Urinary bladder (tissue), 4 donors: ENCODE measurements around the gene TENT4B. TPM values are rescaled to one million over a fixed set of nuclear protein-coding genes. Genes with fewer than 3 reads are reported as not detected.

Source experiments
- DNase-seq: peaks from one replicate; pipeline ENCODE4 v3.0.0-alpha.2; 2015; ENCODE audit errors: extremely low spot score
- H3K27ac ChIP-seq: one replicate; pipeline ENCODE4 v1.5.1; 2013; ENCODE audit warnings: low read depth, mild to moderate bottlenecking, moderate library complexity
- H3K36me3 ChIP-seq: one replicate; pipeline ENCODE4 v1.6.1; 2013; ENCODE audit warnings: mild to moderate bottlenecking, moderate library complexity; ENCODE audit not compliant: insufficient read depth
- H3K4me1 ChIP-seq: one replicate; pipeline ENCODE4 v1.6.1; 2013; ENCODE audit warnings: mild to moderate bottlenecking, moderate library complexity; ENCODE audit not compliant: insufficient read depth
- H3K4me3 ChIP-seq: one replicate; pipeline ENCODE4 v1.5.1; 2013; ENCODE audit warnings: low read depth, low read length
- WGBS: extraction: QIAGEN DNeasy Blood & Tissue Kit; methylation state at CpG from one replicate; pipeline ENCODE4 v1.1.7; 2013; 5-methylcytosine and 5-hydroxymethylcytosine counted together
- polyA plus RNA-seq: library from polyadenylated mRNA; stranded (reverse); fragments of 200-250 nt; gene quantifications from one replicate; pipeline ENCODE4 v1.2.3, GENCODE V29; 2013
- total RNA-seq: library from RNA; depleted of rRNA; stranded (reverse); fragments of >200 nt; gene quantifications from one replicate; pipeline ENCODE4 v1.2.3, GENCODE V29; 2014
- donor health status: healthy with polysubstance abuse.
- donor health status: healthy.

The TENT4B gene
- total and polyA plus RNA-seq, 2 donors: 9.0 to 19.4 TPM

DNA sequence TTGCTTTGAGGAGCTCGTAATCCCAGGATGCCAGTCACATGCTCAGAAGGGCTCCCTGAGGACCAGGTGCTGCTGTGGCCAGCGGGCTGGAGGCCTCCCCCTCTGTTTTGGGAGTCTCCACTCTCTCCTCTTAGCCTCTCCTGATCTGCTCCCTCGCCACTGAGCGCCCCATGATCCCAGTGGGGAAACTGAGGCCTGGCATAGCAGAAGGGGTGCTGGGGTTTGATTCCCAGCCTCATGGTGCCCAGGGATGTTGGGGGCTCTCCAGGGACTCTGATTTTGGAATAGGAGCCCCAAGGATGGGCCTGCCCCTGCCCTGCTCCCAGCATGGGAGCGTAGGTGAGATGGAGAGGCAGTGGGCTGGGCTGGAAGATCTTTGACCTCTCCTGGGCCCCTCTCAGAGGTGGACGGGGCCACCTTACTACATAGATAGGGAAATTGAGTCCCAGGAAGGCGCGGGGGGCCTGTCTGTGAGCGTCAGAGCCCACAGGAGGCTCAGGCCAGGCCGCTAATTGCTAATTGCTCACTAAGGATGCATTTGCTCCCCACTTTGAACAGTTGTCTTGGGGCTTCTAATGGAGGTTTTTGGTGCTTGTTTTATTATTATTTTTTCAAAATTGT is 112.7 kb downstream of the TENT4B start:
- DNase-seq: no peak
- Histone ChIP-seq H3K27ac (no peak overlapping the region), H3K4me3 (peak overlapping the region; percentile 16), H3K36me3 (no peaks in the 10 kb centered on the region), H3K4me1 (no peaks in the 10 kb centered on the region)
- 85% methylated on average over 10 of the region's 10 CpGs for WGBS

DNA sequence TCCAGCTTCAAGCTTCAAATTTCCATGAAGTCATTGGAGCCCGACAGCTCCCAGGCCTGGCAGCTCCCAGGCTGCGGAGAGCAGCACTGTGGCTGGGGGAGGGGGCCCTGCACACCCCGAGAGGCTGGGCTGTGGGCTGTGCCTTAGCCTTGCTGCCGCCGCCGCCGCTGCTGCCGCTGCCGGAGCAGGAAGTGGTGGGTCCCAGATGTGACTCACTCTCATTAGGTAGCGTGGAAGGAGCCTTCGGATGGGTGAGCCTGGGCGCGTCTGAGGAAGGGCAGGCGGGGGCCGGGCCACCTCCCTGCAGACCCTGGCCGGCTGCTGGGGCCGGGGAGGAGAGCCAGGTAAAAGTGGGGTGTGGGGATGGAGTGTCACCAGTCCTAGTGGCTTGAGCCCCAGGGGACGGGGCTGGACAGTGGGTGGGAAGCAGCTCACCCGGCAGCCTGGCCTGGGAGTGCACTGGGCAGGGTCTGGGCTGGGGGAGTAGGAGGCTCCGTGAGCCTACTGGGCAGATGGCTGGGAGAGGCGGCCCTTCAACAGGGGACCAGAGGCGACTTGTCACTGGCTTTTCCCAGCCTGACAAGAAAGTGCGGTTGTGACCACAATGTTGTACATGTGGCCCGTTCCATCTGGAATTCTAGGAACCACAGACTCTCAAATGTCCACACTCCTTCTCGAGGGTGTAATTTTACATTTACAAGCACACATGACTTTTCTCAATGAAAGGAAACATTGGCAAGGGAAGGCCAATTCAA is 113.4 kb downstream of the TENT4B start, which contains the start of gene ADCY7:
Gene ADCY7, plus strand, starts transcription at position 215 of the 755 bp plus-strand sequence. CDS start 21,629 bp downstream, outside the sequence.
- Histone ChIP-seq H3K4me3 (peak within 1 kb of the TSS; percentile 16), H3K4me1 (no peaks in the 10 kb centered on the region), H3K27ac (peak within 1 kb of the TSS; percentile 43), H3K36me3 (no peaks in the 10 kb centered on the region)
- DNase-seq: peak; percentile 15
- 28% methylated on average over 25 of the region's 25 CpGs for WGBS

DNA sequence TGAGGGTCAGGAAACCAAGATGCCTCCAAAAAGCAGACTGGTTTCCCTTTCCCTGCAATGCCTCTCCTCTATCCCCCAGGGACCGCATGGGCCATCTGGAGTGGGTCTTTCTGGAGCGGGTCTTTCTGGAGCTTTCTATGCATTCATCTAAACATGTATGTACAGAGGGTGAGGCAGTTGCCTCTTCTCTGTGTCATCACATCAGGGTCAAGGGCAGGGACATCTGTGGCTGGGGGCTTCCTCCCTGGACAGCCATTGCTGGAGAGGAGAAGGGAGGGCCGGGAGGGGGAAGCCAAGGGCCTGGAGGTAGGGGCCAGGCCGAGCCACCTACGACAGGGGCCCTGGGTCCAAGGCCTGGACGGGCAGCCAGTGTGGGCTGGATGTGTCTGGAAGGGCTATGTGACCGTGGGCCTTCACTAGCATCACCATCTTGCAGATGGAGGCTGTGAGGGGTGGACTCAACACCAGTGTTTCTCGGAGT is 114.1 kb downstream of the TENT4B start:
- 84% methylated on average over 8 of the region's 8 CpGs for WGBS
- no peak overlapping the region for H3K4me3 ChIP-seq
- H3K4me1 ChIP-seq: no peaks in the 10 kb centered on the region
- H3K27ac ChIP-seq: no peak overlapping the region
- no peaks in the 10 kb centered on the region for H3K36me3 ChIP-seq
- DNase-seq: no peak

DNA sequence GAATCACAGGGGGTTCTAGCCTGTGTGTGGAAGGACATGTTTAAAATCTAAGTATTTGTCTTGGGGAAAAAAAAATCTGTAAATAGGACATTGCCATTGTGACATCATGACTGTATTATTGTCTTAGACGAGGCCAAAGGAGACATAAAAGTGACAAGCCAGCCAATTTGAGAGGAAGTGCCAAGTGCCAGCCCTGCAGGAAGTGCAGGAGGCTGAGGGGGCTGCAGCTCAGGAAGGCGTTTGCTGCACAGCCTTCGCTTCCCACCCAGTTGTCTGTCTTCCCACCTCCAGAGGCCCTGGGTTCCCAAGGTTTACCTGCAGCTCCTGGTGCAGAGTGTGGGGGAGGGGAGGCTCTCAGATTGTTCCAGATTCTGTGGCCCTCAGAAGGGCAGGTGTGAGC is 114.5 kb downstream of the TENT4B start:
- no peak for DNase-seq
- H3K27ac ChIP-seq: no peak overlapping the region
- H3K4me3 ChIP-seq: no peak overlapping the region
- WGBS: 78% methylated on average over 3 of the region's 3 CpGs
- H3K36me3 ChIP-seq: no peaks in the 10 kb centered on the region
- no peaks in the 10 kb centered on the region for H3K4me1 ChIP-seq

DNA sequence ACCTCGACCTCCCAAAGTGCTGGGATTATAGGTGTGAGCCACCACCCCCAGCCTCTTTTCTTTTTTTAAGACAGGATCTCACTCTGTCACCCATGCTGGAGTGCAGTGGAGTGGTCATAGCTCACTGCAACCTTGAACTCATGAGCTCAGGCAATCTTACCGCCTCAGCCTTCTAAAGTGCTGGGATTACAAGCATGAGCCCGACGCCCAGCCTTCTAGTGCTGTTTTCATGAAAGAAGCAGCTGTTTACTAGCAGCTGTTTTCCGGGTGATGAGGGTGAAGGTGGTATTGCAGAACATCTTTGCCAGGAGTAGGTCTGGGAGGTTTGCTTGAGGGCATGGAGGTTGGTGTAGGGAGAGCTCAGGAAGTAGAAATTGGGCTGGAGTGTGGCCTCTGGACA is 115.2 kb downstream of the TENT4B start:
- Histone ChIP-seq H3K4me3 (no peak overlapping the region), H3K4me1 (no peaks in the 10 kb centered on the region), H3K27ac (no peak overlapping the region), H3K36me3 (no peaks in the 10 kb centered on the region)
- WGBS: 89% methylated on average over 5 of the region's 5 CpGs
- DNase-seq: no peak

DNA sequence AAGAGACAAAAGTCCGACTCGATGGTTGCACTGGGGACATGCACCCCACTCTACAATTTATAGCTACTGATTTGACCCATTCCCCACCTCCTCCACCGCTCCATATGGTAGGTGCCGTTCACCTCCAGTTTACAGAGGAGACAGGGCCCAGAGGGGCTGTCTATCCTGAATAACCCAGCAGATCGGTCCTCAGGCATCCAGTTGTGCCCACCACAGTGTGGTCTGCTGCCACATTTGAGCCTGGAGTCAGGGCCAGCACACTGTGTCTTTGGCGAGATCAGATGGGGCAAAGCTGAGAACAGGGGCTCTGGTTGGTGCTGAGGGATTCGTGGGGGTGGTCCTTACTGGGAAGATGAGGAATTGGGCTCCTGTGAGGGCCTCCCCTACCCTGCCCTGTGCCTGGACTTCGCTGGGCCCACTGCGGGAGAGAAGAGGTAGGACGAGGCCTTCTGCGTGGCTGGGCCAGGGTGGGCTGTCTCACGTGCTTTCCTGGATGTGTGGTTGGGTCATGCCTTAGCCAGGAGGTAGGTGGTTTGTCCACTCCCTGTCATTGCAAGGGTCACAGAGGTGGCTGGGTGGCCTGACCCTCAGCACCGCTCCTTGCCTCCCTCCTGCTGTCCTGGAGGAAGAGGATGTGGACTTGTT is 116.1 kb downstream of the TENT4B start:
- no peak for DNase-seq
- no peak overlapping the region for H3K4me3 ChIP-seq
- no peaks in the 10 kb centered on the region for H3K36me3 ChIP-seq
- H3K4me1 ChIP-seq: no peaks in the 10 kb centered on the region
- no peak overlapping the region for H3K27ac ChIP-seq
- 97% methylated on average over 13 of the region's 13 CpGs for WGBS

DNA sequence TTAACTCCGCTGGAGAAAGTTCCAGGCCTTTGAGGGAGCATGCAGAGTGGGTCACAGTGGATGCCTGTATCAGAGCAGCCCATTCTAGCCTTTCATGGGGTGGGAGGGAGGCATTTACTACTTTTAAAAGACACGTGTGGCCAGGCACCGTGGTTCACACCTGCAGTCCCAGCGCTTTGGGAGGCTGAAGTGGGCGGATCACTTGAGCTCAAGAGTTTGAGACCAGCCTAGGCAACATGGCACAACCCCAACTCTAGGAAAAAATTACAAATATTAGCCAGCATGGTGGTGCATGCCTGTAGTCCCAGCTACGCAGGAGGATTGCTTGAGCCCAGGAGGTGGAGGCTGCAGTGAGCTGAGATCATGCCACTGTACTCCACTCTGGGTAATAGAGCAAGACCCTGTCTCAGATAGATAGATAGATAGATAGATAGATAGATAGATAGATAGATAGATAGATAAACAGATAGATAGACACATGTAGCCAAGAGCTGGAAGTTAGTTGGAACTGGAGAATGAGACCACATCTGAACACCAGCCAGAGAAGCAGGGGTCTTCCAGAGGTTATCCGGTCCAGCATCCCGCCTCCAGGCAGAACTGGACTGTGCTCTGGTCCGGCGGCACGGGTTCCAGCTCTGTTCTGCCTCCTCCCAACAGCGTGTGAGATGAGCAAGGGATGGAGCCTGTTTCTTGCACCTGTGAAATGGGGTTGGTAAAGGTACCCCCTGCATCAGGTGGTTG is 116.8 kb downstream of the TENT4B start:
- H3K36me3 ChIP-seq: no peaks in the 10 kb centered on the region
- 89% methylated on average over 12 of the region's 12 CpGs for WGBS
- H3K27ac ChIP-seq: no peak overlapping the region
- no peaks in the 10 kb centered on the region for H3K4me1 ChIP-seq
- no peak for DNase-seq
- H3K4me3 ChIP-seq: no peak overlapping the region

DNA sequence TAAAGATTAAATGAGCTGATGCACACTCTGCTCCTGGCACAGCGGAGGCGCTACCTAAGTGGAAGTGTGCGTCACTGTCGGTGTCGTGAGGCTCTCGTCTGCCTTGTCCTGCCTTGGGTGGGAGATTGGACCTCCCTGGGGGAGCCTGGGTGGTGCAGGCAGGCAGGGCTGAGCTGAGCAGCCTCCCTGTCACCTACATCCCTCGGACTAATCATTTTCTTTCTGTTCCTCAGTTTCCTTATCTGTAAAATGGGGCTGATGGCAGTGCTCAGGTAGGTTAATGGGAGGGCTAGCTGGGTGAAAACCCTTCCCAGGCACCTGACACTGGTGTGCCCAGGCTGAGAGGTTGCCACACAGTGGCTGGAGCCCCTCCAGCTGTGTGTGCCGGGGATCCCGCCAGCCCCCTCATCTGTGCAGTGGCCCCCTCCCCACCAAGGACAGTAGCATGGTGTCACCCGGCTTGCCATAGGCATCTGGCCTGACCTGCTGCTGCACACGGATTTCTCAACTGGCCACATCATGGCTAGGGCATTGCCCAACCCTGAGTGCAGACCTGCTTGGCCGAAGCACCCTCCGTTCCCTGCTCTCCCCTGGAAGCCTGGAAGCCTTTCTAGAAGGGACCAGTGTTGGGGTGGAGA is 117.5 kb downstream of the TENT4B start:
- Histone ChIP-seq H3K27ac (no peak overlapping the region), H3K36me3 (no peaks in the 10 kb centered on the region), H3K4me3 (no peak overlapping the region), H3K4me1 (no peaks in the 10 kb centered on the region)
- DNase-seq: no peak
- 94% methylated on average over 13 of the region's 13 CpGs for WGBS

DNA sequence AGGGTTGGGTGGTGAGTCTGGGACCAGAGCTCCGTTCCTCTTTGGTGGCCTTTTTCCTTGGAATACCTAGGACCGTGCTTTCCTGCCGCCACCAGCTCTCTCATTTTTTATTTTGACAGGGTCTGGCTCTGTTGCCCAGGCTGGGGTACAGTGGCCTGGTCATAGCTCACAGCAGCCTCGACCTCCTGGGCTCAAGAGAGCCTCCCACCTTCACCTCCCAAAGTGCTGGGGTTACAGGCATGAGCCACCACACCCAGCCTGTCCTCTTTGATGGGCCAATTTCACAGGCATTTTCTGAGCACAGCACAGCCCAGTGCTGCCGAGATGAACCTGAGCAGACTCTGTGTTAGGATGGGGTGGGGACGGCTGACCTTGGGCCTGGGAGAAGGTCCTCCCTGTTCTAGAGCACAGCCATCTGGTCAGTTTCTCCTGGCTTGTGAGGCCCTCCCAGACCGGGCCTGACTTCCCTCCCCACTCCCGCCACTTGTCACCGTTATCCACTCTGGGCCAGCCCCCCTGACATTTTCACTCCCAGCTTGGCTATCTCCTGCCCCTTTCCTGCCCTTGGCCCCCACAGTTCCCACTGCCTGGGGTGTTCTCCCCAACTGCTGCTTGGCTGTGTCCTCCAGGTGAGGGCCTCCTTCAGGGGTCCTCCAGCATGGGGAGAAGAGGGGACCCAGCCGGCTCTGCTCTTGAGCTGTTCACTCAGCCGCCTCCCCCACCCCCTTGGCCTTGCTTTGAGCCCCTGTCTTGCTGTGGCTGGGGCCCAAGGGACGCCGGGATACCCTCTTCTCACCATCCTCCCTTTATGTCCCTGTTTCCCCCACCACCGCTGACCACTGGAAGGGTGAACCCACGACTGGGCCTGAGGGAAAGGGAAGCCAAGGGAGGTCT is 118.3 kb downstream of the TENT4B start:
- H3K4me1 ChIP-seq: no peaks in the 10 kb centered on the region
- no peak overlapping the region for H3K27ac ChIP-seq
- 89% methylated on average over 15 of the region's 15 CpGs for WGBS
- DNase-seq: no peak
- H3K36me3 ChIP-seq: no peaks in the 10 kb centered on the region
- H3K4me3 ChIP-seq: no peak overlapping the region

DNA sequence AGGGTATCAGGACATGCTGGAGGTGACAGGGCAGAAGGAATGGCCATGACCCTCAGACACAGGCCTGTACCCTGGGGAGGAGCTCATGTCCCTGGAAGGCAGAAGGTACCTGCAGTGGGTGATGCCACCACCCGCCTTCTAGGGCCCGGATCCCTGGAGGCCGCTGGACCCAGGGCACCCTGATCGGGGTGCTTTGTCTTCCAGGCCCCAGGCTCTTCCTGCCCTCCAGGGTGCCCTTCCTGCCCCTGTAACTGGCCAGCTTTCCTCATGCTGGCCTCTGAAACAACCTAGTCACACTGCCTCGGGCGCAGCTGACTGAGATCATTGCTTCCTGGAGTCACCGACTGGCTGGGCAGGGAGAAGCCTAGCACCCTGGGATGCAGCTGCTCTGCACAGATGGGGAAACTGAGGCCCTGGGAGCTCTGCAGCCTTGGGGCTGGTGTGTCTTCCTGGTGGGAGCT is 119.0 kb downstream of the TENT4B start:
- DNase-seq: no peak
- WGBS: 79% methylated on average over 7 of the region's 7 CpGs

DNA sequence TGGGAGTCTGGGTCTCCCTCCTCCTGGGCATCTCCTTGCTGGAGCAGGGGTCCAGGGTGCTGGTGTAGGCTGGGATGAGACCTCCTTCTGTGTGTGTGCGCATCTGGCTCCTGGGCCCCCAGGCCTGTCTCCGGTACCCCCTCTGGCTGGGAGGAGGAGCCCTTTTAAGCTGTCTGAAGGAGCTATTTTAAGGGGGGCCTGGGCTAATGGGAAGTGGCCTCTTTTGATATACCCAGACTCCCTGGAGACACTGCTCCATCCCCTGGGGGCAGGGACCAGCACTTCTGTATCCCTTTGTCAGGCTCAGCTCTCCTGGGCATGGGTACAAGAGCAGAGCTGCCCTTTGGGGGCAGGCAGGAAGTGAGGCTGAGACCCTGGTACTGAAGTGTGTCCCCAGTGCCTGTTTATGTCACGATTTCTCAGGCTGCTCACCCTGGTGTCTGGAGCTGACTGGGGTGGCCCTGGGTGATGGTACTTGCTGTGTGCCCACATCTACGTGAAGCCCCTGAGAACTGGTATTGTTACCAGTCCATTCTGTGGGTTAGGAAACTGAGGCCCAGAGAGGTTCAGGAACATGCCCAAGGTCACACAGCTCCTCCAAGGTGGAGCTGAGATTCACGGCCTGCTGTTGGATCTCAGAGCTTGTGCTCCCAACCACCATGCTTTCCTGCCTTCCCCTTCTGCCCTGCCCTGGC is 119.7 kb downstream of the TENT4B start:
- Histone ChIP-seq H3K36me3 (no peaks in the 10 kb centered on the region), H3K27ac (no peak overlapping the region), H3K4me3 (no peak overlapping the region), H3K4me1 (no peaks in the 10 kb centered on the region)
- WGBS: 95% methylated on average over 5 of the region's 5 CpGs
- DNase-seq: no peak

More for the DNA sequence above, 119.0 kb downstream of the TENT4B start:
- no peaks in the 10 kb centered on the region for H3K36me3 ChIP-seq
- H3K27ac ChIP-seq: no peak overlapping the region
- H3K4me1 ChIP-seq: no peaks in the 10 kb centered on the region
- no peak overlapping the region for H3K4me3 ChIP-seq

DNA sequence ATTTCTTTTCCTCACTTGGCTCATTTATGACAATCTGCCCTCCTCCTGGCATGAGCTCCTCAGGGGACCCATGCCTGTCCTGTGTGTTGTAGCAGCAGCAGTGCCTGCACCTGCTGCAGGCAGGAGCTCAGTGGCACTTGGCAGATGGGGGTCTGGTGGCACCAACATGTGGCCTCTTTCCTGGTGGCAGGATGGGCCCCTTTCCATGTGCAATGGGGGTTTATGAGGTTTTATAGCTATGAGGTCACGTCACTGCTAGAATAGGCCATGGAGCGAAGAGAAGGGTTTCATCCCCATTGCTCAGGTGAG is 120.2 kb downstream of the TENT4B start:
- WGBS: 95% methylated on average over 2 of the region's 2 CpGs
- Histone ChIP-seq H3K4me3 (no peak overlapping the region), H3K27ac (no peak overlapping the region), H3K36me3 (no peaks in the 10 kb centered on the region), H3K4me1 (no peaks in the 10 kb centered on the region)
- DNase-seq: no peak
